ENCODE data around the gene SUGP2. TPM values are rescaled to one million over a fixed set of nuclear protein-coding genes. Genes with fewer than 3 reads are reported as not detected.
A peak's percentile ranks its signal among the peaks of the same experiment; 100 is the strongest.

The SUGP2 gene
- total and polyA plus RNA-seq, 9 of the 15 experiments (the other 6 are each of a cell fraction or from before 2014, with no cell fraction given): 13.1 to 101 (median 63.1) TPM

GRCh38 chr19:18972301-18972811 is 61.0 kb downstream of the SUGP2 start:
- ATAC-seq (peak; percentile 27; the same call in 2 of the 3 replicates), DNase-seq (ENCODE audit: extremely low read depth in 1 of 4, low spot score in 3 of 4) (no peak)
- H2AFZ ChIP-seq (ENCODE audit: low read depth, low read length): peak overlapping the region; percentile 62

GRCh38 chr19:18969931-18970659 is 63.2 kb downstream of the SUGP2 start:
- ATAC-seq (peak; percentile 35), DNase-seq (ENCODE audit: extremely low read depth in 1 of 4, low spot score in 3 of 4) (no peak), FAIRE-seq (no peak)
- in situ Hi-C loops (cut with MboI): no loop called here
- ChIA-PET POLR2A (interaction anchor here (0.6 kb wide), 1 partner anchor 408 kb away, joined by 3 read pairs; no protein-coding TSS in a partner anchor), CTCF (ENCODE audit: low intra/inter-chr PET ratio) (no interaction called here)
- Histone ChIP-seq H3K36me3 (ENCODE audit: control insufficient read depth, insufficient read depth, low read length) (no peaks in the 10 kb centered on the region), H3K9me3 (replicated peaks; ENCODE audit: control insufficient read depth, insufficient read depth, low read depth, low read length) (no peaks in the 10 kb centered on the region), H3K4me1 (replicated peaks in 1 of 2; ENCODE audit: control insufficient read depth in 2 of 2, insufficient read depth in 2 of 2, low read length in 2 of 2) (peaks cover 5 to 8% of the 10 kb centered on the region in 2 experiments; a peak in 4 of 5 replicates), H3K4me2 (ENCODE audit: insufficient read depth, low read length) (no peak overlapping the region), H3K4me3 (no peak overlapping the region), H3K79me2 (ENCODE audit: control insufficient read depth, insufficient read depth, low read length) (no peaks in the 10 kb centered on the region), H2AFZ (ENCODE audit: low read depth, low read length) (peak overlapping the region; percentile 56), H3K9me1 (ENCODE audit: control insufficient read depth, insufficient read depth, low read length) (no peaks in the 10 kb centered on the region), H4K20me1 (replicated peaks; ENCODE audit: control insufficient read depth, insufficient read depth, low read length) (no peaks in the 10 kb centered on the region), H3K27ac (ENCODE audit: extremely low read depth, low read depth, low read length) (no peak overlapping the region), H3K27me3 (ENCODE audit: control insufficient read depth in 2 of 2, insufficient read depth in 2 of 2, low read length in 2 of 2) (no peaks in the 10 kb centered on the region), H3K9ac (ENCODE audit: insufficient read depth in 1 of 2, low read depth in 2 of 2, low read length in 2 of 2) (no peak overlapping the region)
- intact Hi-C loops (cut with micrococcal nuclease): no loop called here
- BruUV-seq (replicated peaks): no TSS peak
- WGBS (ENCODE audit: insufficient coverage, low coverage, missing lambda C conversion rate): 59% methylated on average over 13 of the region's 13 CpGs
- TF ChIP-seq GABPA (tag; conservative IDR thresholded peaks at IDR 0.05; ENCODE audit: low read depth) (no peak), PRDM10 (IDR thresholded peaks at IDR 0.05; ENCODE audit: partially characterized antibody) (peak; percentile 76), MITF (IDR thresholded peaks at IDR 0.05) (no peak), ILK (tag; IDR thresholded peaks at IDR 0.05; ENCODE audit: borderline replicate concordance, low read depth) (no peak), ARID3B (CRISPR knock-in tag; IDR thresholded peaks at IDR 0.05; ENCODE audit: borderline replicate concordance) (no peak)

More at GRCh38 chr19:18972301-18972811, 61.0 kb downstream of the SUGP2 start:
- Histone ChIP-seq H3K9me1 (ENCODE audit: control insufficient read depth, insufficient read depth, low read length) (no peaks in the 10 kb centered on the region), H3K9me3 (replicated peaks; ENCODE audit: control insufficient read depth, insufficient read depth, low read depth, low read length) (no peaks in the 10 kb centered on the region), H3K36me3 (ENCODE audit: control insufficient read depth, insufficient read depth, low read length) (no peaks in the 10 kb centered on the region), H3K4me2 (ENCODE audit: insufficient read depth, low read length) (no peak overlapping the region), H3K9ac (ENCODE audit: insufficient read depth in 1 of 2, low read depth in 2 of 2, low read length in 2 of 2) (no peak overlapping the region), H3K4me1 (replicated peaks in 1 of 2; ENCODE audit: control insufficient read depth in 2 of 2, insufficient read depth in 2 of 2, low read length in 2 of 2) (peaks cover 5 to 12% of the 10 kb centered on the region in 2 experiments), H3K4me3 (no peak overlapping the region), H4K20me1 (replicated peaks; ENCODE audit: control insufficient read depth, insufficient read depth, low read length) (no peaks in the 10 kb centered on the region), H3K27ac (ENCODE audit: extremely low read depth, low read depth, low read length) (no peak overlapping the region), H3K79me2 (ENCODE audit: control insufficient read depth, insufficient read depth, low read length) (no peaks in the 10 kb centered on the region), H3K27me3 (ENCODE audit: control insufficient read depth in 2 of 2, insufficient read depth in 2 of 2, low read length in 2 of 2) (no peaks in the 10 kb centered on the region)
- BruUV-seq (replicated peaks): no TSS peak
- TF ChIP-seq ZNF384 (IDR thresholded peaks at IDR 0.05; ENCODE audit: low read depth, low read length): peak; percentile 67
- no peak for TF ChIP-seq TSC22D4 (tag; IDR thresholded peaks at IDR 0.05)
- in situ Hi-C loops (cut with MboI) (no loop called here), intact Hi-C loops (cut with micrococcal nuclease) (no loop called here)
- WGBS (ENCODE audit: insufficient coverage, low coverage, missing lambda C conversion rate): 18% methylated on average over 9 of the region's 12 CpGs
- FAIRE-seq: no peak
- POLR2A ChIA-PET: interaction anchor here (0.6 to 1.5 kb wide), 2 partner anchors 15 to 53 kb away, joined by 3 to 4 read pairs; partner anchors contain the start of genes COPE and DDX49
- CTCF ChIA-PET (ENCODE audit: low intra/inter-chr PET ratio): no interaction called here

Measured in K562 (cell line).